Measurements from ENCODE around the gene NINJ1. TPM values are rescaled to one million over a fixed set of nuclear protein-coding genes. Genes with fewer than 3 reads are reported as not detected.
A peak's percentile ranks its signal among the peaks of the same experiment; 100 is the strongest.

The NINJ1 gene
- total and polyA plus RNA-seq, 2 experiments from 2014 or later: 34.6 to 51.7 TPM

DNA sequence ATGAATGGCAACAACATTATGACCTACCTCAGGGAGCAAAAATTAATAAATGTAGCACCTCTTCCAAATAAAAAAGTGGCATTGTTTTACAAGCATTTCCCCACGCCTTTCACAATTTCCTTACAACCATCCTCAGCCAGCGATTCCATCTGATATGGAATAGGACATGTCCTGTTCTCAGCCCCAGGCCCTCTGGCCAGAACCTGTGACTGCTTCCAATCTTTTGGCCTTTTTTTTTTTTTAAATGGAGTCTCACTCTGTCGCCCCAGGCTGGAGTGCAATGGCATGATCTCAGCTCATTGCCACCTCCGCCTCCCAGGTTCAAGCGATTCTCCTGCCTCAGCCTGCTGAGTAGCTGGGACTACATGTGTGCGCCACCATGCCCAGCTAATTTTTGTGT lies 33.1 kb upstream of the NINJ1 start:
- Histone ChIP-seq H3K4me3 (no peak overlapping the region), H3K27me3 (no peaks in the 10 kb centered on the region), H3K9me3 (ENCODE audit: low read depth) (no peaks in the 10 kb centered on the region), H3K27ac (no peak overlapping the region), H3K4me1 (ENCODE audit: low read depth) (peaks cover 4% of the 10 kb centered on the region), H3K36me3 (no peaks in the 10 kb centered on the region)
- TF ChIP-seq, protein P1, sequence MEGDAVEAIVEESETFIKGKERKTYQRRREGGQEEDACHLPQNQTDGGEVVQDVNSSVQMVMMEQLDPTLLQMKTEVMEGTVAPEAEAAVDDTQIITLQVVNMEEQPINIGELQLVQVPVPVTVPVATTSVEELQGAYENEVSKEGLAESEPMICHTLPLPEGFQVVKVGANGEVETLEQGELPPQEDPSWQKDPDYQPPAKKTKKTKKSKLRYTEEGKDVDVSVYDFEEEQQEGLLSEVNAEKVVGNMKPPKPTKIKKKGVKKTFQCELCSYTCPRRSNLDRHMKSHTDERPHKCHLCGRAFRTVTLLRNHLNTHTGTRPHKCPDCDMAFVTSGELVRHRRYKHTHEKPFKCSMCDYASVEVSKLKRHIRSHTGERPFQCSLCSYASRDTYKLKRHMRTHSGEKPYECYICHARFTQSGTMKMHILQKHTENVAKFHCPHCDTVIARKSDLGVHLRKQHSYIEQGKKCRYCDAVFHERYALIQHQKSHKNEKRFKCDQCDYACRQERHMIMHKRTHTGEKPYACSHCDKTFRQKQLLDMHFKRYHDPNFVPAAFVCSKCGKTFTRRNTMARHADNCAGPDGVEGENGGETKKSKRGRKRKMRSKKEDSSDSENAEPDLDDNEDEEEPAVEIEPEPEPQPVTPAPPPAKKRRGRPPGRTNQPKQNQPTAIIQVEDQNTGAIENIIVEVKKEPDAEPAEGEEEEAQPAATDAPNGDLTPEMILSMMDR (IDR thresholded peaks at IDR 0.05; ENCODE audit: low read depth, low read length): no peak
- DNase-seq (ENCODE audit: low read depth in 1 of 2, low spot score in 1 of 2): no peak

DNA sequence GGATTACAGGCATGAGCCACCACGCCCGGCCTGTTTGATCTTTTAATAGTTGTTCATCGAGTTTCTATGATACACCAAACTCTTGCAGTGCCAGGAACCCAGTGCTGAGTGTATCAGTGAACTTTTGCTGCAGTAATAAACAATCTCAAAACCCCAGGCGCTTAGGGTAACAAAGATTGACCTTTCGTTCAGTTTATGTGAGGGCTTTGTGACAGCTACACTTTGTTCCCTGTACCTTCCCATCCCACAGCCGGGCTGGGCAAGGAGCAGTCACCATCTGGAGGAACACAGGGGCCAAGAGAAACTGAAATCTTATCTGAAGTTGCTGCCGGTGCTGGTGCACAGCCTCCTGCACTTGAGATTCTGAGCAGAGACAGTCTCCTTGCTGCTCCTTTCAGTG lies 32.6 kb upstream of the NINJ1 start:
- Histone ChIP-seq H3K4me1 (ENCODE audit: low read depth) (peaks cover 4% of the 10 kb centered on the region), H3K27ac (no peak overlapping the region), H3K4me3 (no peak overlapping the region), H3K36me3 (no peaks in the 10 kb centered on the region), H3K27me3 (no peaks in the 10 kb centered on the region), H3K9me3 (ENCODE audit: low read depth) (no peaks in the 10 kb centered on the region)
- TF ChIP-seq, protein P1 (IDR thresholded peaks at IDR 0.05; ENCODE audit: low read depth, low read length): no peak
- DNase-seq (ENCODE audit: low read depth in 1 of 2, low spot score in 1 of 2): no peak

DNA sequence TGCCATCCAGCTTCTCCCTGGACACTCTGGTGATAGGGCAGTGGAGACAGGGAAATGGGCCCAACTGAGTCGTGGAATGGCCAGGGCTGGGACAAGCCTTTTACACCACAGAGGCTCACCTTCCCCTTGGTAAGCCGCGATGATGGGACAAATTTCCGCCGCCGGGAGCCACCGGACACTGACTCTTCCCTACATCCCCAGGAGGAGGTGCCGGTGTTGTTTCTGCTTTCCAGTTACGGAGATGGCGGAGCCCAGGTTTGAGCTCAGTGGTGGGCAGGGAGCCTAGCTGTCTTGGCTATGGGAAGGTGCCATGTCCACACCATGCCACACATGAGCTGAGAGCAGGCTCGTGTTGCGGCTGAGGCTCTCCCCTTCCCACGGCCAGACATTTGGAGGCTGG lies 30.0 kb upstream of the NINJ1 start:
- H3K4me3 ChIP-seq: no peak overlapping the region
- TF ChIP-seq, protein P1 (IDR thresholded peaks at IDR 0.05; ENCODE audit: low read depth, low read length): no peak
- DNase-seq (ENCODE audit: low read depth in 1 of 2, low spot score in 1 of 2): no peak
- no peaks in the 10 kb centered on the region for H3K27me3 ChIP-seq
- H3K9me3 ChIP-seq (ENCODE audit: low read depth): no peaks in the 10 kb centered on the region
- no peaks in the 10 kb centered on the region for H3K36me3 ChIP-seq
- H3K4me1 ChIP-seq (ENCODE audit: low read depth): peaks cover 4% of the 10 kb centered on the region
- no peak overlapping the region for H3K27ac ChIP-seq

DNA sequence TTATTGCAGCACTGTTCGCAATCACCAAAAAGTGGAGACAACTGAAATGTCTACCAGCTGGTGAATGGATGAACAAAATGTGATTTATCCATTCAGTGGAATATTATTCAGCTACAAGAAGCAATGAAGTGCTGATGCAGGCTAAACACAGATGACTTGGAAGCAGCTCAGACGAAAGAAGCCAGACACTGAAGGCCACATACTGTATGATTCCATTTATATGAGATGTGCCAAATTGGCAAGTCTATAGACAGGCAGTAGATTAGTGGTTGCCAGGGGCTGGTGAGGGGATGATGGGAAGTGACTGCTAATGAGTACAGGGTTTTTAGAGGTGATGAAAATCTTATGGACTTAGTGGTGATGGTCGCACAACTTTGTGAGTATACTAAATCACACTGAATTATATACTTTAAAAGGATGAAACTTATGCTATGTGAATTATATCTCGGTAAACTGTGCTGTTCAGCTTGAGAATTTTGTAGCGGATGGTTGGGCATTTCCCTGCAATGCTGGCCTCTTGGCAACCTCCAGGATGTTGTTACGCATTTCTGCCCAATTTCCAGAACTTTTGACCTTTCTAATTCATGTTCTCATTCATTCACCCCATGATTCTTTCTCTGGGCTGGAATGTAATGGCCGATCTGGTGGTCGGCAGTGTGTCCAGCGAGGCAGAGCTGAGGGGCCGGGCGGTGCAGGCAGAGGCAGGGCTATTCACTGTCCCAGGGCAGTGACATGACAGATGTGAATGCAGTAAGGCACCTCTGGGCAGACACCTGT lies 27.9 kb upstream of the NINJ1 start:
- Histone ChIP-seq H3K4me3 (no peak overlapping the region), H3K4me1 (ENCODE audit: low read depth) (peaks cover 3% of the 10 kb centered on the region), H3K36me3 (no peaks in the 10 kb centered on the region), H3K27ac (no peak overlapping the region), H3K9me3 (ENCODE audit: low read depth) (no peaks in the 10 kb centered on the region), H3K27me3 (no peaks in the 10 kb centered on the region)
- TF ChIP-seq, protein P1 (IDR thresholded peaks at IDR 0.05; ENCODE audit: low read depth, low read length): no peak
- DNase-seq (ENCODE audit: low read depth in 1 of 2, low spot score in 1 of 2): peak in 1 of 2 donors; percentile 16

- H3K4me3 ChIP-seq: no peak overlapping the region
- DNase-seq (ENCODE audit: low read depth in 1 of 2, low spot score in 1 of 2): peak; percentile 83 to 94
- H3K27me3 ChIP-seq: no peaks in the 10 kb centered on the region
- no peaks in the 10 kb centered on the region for H3K4me1 ChIP-seq (ENCODE audit: low read depth)
- H3K9me3 ChIP-seq (ENCODE audit: low read depth): no peaks in the 10 kb centered on the region
- no peak overlapping the region for H3K27ac ChIP-seq
- no peaks in the 10 kb centered on the region for H3K36me3 ChIP-seq
- TF ChIP-seq, protein P1 (IDR thresholded peaks at IDR 0.05; ENCODE audit: low read depth, low read length): peak; percentile 99
Measured at GRCh38 chr9:93159601-93160471, 25.8 kb upstream of the NINJ1 start.
